ENCODE data around the gene UGDH.

DNA sequence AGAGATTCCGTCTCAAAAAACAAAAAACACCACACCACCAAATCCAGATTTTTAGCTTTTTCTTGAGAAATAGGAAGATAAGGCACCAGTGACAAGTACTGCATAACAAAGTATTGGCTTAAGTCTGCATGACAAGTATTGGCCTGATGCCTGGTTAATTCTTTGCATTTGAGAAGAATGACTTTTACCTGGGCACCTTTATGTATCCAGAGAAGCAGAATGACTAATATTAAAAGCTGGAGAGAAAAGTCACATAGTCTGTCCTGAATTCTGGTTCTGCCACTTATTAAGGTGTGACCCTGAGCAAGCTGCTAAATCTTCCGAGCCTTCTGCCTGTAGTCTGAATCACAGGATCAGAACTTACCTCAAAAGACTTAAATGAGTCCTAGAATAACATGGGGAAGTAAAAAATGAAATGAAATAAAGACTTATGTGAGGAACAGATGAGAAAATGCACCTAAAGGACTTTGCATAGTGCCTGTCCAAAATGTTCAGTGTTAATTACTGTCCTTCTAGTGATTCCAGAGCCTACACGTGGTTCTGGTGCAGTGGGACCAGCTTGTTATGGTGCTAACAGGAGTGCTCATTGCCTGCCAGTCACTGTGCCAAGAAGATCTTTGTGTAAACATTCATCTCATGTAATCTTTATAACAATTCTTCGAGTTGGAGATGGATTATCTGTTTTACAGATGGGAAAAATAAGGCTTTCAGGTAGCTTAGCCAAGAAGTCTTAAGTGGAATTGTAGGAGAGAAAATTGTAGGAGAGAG lies 31.6 kb downstream of the UGDH start:
- TF ChIP-seq, protein P1, sequence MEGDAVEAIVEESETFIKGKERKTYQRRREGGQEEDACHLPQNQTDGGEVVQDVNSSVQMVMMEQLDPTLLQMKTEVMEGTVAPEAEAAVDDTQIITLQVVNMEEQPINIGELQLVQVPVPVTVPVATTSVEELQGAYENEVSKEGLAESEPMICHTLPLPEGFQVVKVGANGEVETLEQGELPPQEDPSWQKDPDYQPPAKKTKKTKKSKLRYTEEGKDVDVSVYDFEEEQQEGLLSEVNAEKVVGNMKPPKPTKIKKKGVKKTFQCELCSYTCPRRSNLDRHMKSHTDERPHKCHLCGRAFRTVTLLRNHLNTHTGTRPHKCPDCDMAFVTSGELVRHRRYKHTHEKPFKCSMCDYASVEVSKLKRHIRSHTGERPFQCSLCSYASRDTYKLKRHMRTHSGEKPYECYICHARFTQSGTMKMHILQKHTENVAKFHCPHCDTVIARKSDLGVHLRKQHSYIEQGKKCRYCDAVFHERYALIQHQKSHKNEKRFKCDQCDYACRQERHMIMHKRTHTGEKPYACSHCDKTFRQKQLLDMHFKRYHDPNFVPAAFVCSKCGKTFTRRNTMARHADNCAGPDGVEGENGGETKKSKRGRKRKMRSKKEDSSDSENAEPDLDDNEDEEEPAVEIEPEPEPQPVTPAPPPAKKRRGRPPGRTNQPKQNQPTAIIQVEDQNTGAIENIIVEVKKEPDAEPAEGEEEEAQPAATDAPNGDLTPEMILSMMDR (optimal IDR thresholded peaks at IDR 0.05 in 1 of 3, IDR thresholded peaks at IDR 0.05 in 1 of 3, conservative IDR thresholded peaks at IDR 0.05 in 1 of 3; ENCODE audit: extremely low read depth in 1 of 3, insufficient read depth in 2 of 3, low read length in 3 of 3): no peak
- no peak for TF ChIP-seq EZH2 (IDR thresholded peaks at IDR 0.05; ENCODE audit: low read length)
